Limb (tissue), 2 donors: ENCODE measurements around the gene HCN1.
"Not testable (repeated sequence)": the region's sequence is repeated elsewhere in the genome, so short reads cannot be mapped to it uniquely, and the experiment has no call there.

ENCODE experiments used
- DNase-seq, 2 donors: peaks; one replicate each; pipeline ENCODE4 v3.0.0-alpha.2; 2016; ENCODE audit errors: extremely low spot score in 2 of 2

The HCN1 gene

DNA sequence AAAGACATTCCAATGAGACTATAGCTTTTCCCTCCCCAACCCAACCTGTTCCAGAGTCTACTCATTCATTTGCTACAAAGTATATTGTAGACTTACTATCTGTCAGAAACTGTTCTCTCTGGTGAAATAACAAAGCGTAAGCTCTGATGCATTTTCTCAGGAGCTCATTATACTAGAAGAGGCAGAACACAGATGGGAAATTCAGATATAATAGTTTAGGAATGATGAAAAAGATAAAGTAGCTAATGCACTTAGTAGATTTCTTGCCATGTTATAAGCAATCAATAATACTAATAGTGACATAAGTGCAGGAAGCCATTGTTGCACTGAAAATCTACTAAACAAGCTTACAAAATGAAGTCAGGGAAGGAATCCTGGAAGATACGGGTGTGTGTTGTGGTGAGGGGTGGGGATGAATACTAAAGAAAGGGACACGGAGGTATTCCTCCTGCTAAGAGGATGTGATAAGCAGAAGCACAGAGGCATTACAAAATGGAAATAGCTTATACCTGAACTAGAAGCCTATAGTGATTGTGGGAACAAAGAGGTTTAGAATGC, 78.2 kb downstream of the HCN1 start:
- DNase-seq = no peak

DNA sequence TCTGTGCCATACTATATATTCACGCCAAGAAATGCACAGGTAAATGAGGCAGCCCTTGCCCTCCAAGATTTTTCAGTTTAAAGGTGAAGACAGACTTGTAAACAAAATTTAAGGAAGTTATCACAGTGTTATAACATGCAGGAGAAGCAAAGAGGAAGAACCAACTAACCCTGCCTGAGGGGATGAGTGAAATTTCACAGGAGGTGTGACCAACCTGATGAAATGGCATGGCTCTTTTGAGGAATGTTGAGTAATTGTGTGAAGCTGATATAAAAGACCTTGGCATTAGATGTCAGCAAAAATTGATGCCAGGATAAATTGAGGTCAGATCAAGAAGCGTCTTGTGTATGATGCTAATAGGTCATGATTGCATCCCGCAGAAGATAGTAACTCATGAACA, 86.5 kb downstream of the HCN1 start:
- DNase-seq = no peak

DNA sequence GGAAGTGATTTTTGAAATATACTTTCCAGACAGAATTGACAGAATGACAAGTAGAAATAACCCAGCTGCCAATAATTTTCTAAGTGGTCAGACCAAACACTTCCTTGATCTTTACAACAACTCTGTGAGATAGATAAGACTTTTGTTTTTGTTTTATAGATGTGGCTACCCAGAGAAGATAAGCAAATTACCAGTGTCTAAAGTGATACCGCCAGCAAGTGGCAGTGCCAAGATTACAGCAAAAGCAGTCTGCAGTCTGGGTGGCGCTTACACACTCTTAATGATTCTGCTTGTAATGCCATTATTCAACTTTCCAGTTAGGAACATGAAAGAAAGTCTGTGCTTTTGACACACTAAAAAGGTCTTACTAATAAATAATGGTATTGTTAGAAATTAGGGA, 92.1 kb downstream of the HCN1 start:
- DNase-seq = no peak

DNA sequence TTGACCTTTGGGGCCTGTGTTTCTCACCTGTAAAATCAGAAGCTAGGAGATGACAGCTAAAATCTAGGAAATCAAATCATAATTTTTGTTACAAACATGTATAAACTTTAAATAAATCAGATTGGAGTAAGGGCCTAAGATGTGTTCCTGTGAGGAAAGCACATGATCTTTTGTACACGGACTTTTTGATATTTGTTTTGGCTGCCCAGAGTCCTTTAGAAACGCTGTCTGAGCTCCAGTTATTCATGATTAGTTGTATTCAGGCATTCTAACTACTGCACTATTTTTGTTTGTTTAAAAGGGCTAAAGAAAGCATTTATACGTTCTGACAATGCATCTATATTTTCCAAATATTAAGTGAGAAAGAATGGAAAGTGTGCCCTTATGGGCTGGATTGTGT, 94.8 kb downstream of the HCN1 start:
- DNase-seq = no peak

DNA sequence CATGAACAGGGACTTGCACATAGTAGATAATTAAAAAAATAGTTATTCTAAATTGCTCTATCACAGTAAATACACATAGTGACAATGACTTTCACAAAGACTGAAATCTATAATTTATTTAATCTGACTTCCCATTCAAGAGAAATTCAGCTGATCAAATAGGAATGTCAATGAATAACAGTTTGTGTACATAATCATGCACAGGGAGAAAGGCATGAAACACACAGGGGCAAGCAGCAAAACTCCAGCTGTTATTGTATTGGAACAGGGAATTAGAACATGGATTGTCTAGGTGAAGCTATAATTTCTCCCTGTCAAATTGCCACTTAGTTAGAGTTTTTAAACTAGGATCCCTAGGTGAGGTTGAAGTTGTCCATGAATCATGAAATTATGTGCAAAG, 99.9 kb downstream of the HCN1 start:
- no peak for DNase-seq

DNA sequence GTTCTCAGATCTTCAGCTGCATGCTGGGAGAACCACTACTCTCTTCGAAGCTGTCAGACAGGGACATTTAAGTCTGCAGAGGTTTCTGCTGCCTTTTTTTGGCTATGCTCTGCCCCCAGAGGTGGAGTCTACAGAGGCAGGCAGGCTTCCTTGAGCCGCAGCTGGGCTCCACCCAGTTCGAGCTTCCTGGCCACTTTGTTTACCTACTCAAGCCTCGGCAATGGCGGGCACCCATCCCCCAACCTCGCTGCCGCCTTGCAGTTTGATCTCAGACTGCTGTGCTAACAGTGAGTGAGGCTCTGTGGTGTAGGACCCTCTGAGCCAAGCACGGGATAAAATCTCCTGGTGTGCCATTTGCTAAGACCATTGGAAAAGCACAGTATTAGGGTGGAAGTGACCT, 110.2 kb downstream of the HCN1 start:
- DNase-seq = not testable (repeated sequence)

DNA sequence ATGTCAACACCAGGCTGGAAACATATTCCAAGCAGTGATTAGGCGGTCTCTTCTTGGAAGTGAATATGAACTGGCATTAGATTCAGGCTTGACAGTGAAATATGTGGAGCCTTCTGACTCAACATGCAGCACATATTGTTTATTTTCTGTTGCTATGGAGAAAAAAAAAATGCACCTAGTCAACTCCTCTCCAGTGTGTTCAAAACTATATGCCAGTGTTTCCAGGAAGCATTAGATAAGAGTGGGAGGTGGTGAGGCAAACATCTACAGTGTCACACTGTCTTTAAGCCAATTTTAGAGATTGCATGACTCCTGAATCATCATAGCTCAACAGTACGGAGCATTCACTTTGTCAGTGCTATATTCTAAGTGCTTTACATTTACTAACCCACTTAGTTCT, 117.9 kb downstream of the HCN1 start:
- no peak for DNase-seq

DNA sequence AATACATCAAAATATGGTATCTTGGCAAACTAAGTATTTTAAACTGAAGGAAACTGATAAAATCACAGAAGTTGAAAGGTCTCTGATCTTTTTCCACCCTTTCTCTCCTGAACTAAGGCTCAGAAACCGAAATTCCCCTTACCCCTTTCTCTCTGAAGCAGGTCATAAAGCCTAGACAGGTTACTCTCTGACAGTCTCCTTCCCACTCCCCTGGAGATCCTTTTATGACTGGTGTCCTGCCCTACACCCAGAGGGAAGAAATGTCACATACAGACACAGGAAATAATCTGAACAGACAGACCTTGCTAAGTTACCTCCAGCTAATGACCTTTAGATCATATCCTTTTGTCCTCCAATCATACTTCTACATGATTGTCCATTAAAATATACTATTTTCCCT, 127.4 kb downstream of the HCN1 start:
- no peak for DNase-seq

DNA sequence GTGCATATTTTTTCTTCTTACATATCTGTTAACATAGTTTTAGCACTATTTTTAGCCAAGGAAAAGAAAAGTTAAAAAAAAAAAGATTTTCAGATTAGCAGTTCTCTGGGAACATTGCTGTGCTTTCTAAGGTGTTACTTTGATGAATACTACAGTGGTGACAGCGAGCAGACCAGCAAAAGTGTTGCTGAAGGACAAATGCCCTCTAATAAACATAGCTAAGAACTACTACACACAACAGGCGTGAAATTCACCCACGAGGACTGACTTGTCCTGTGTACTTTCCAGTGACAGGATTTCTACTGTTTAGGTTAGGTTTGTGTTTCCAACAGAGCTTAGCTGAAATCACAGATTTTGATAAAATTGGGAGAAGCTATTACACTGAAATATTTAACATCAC, 153.8 kb downstream of the HCN1 start:
- no peak for DNase-seq

DNA sequence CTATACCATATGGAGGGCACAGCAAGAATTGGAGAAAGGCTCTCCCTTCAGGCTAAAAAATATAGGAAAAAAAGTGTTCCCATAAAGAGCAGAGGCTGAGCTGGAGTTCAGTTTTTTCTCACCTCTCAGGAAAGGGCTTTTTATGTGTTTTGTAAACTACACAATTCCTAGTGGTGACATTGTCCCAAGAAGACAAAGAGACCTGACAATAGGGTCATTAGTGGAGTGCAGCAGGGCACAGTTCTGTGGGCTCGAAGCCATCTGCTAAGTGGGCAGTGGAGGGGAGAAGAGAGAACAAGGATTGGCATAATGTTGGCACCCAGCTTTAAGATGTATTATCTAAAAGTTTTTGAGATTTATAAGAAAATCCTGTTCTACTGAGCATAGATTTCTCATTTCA, 162.5 kb downstream of the HCN1 start:
- DNase-seq = no peak

DNA sequence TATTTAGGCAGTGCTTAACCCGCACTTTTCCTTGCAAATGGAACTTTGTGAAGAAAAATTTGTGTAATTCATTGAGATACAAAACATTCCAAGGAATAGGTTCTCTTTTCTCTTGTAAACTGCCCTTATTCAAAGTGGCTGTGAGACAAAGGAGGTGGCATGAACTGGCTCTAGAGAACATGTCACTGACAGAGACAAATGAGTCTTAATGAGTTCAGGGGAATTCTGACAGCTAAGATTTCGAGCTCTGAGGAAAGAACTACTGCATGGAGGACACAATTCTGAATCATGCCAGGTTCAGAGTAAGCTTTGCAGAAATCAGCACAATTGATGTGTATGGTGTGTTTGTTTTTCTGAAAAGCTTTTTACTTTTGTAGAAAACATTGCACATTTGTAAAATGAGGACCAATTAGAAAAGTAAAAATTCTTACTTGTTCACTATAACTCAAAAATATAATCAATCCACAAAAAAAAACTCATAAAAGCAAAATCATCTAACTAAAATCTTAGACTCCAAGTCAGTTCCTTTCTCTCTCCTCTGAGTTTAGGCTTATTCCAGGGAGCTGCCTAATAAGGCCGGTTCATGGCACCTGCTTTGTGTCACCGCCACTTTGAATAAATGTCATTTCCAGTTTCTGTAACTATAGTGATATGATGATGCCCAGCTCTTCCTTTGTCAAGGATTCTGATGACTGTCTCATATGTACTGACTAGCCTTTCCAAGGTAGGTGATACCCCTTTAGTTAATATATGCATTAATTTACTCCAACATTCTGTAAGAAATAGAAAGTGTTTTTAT, 163.2 kb downstream of the HCN1 start:
- no peak for DNase-seq

DNA sequence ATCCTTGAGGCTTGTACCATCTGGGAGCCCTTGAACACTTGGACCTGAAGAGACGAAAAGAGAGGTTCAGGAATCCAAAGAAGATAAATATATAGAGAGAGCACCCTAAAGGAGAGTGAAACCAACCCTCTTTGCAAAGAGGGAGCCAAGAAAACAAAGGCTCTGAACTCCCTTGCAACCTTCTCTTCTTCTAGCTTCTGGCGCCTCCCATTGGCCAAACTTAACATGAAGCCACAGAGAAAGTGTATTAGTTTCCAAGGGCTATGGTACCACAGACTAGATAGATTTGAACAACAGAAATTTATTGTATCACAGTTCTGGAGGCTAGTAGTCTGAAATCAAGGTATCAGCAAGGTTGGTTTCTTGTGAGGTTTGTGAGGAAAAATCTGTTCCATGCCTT, 175.1 kb downstream of the HCN1 start:
- peak; percentile 7 to 38 for DNase-seq

DNA sequence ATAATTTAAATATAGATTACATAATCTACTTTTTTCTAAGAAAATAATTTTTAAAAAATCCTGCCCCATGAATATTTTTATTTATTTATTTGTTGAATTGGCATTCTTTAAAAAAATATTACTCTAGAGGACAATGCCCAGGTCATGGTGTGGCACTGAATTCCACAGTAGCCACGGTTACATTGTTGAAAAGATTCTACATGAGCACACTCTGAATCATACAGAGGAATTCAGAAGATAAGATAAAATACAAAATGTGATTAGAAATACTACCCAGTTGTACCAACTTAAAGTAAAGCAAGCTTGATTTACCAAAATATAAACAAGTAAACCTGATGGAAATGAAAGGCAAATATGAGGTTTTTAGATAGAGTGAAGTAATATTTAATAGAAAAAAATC, 183.7 kb downstream of the HCN1 start:
- DNase-seq = no peak

DNA sequence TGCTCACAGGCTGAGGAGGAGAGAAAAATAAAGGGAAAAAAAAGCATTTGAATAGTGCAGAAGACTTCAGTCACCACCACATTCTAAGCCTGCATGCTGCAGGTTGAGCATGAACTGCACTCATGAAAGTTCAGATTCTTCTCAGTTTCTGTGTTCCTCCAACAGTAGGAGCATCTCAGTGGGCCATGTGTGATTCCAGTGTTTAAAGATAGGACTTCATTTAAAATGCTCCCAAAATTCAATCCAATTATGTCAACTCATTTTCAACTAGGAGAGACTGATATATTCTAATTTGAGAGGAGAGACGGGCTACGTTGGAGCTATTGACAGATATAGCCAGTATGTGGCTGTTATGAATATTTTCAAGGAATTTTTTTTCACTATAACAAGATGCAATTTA, 186.8 kb downstream of the HCN1 start:
- DNase-seq = no peak

DNA sequence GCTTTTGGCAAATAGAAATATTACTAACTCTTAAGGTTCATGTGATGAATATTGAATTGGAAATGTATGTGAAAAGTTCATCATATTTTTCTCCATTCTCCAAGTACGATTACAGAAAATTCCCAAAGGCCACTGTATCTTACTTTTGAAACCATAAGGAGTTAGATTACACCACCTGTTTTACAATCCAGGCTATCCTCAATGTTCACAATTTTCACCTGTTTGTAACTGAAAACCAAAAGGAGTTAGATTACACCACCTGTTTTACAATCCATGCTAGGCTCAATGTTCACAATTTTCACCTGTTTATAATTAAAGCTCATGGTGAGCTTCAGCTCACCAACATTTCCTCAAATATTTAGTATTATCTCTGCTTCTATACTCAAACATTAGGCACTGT, 188.0 kb downstream of the HCN1 start:
- DNase-seq = peak in 1 of 2 donors; percentile 19

DNA sequence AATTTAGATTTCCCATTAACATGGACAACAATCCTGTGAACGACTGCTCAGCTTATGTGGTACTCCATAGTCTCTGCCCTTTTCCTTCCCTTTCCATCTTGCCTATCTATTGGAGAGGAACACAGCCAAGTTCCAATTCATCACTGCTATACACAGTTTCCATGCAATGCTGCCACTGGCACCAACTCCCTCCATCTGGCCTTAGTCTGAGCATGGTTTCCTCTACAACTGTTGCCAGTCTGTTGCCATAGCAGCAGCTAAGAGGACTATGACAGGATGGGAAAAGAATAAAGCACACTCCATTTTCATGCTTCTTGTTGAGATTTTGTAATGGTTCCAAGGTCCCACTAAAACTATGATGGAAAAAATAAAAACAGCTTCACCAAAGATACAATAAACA, 189.0 kb downstream of the HCN1 start:
- DNase-seq = peak; percentile 57 to 76

DNA sequence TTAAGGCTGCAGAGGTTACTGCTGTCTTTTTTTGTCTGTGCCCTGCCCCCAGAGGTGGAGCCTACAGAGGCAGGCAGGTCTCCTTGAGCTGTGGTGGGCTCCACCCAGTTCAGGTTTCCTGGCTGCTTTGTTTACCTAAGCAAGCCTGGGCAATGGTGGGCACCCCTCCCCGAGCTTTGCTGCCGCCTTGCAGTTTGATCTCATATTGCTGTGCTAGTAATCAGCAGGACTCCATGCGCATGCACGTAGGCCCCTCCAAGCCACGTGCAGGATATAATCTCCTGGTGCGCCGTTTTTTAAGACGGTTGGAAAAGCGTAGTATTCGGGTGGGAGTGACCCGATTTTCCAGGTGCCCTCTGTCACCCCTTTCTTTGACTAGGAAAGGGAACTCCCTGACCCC, 197.2 kb downstream of the HCN1 start:
- DNase-seq = not testable (repeated sequence)

DNA sequence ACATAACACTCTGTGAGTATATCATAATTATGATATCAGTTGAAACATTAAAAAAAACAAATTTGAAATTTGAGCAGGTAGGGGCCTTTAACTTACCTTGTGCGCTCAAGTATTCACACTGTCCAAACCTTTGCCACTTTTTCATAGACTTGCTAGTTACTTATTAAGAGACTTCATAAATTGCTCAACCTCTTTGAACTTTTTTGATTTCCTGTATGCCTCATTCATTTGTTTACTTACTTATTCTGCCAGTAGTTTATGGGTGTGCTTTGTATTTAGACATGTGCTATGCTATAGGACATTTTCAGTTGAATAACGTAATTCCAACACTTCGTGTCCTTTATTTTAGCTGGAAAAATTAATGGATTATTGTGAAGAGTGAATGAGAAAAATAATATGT, 204.8 kb downstream of the HCN1 start:
- DNase-seq = no peak

DNA sequence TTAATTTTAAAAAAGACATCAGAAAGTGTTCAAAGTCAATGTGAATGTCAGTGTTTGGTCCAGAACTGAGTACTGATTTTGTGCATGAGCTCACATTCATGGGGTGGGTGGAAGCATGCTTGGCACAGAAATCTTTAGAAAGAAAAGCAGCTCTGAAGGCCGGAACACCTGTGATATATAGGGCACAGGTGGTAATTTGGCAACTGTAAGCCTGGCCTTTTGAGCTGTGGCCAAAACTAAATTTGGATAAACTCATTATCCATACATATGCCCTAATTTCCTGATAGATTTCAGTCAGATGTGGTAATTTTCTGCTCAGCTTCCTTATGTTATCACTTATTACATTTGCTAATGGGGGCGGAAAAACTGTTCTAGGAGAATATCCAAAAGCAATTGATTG, 211.4 kb downstream of the HCN1 start:
- DNase-seq = no peak

DNA sequence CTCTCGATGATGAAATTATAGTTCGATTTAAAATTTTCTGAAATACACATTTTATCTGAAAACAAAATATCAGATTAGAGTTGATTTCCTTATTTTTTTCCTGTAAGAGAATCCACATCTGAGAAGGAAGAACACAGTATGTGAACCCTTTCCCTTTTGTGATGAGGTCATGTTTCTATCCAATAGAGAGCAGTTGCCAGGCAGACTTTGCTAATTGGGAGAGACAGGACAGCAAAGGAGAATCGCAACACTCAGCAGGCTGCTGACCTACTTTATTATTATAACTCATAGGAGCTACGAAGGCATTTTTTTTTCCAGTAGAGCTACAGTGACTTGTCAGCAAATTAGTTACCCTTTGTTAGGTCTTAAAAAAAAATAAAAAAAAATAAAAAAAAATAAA, 242.1 kb downstream of the HCN1 start:
- peak in 1 of 2 donors; percentile 27 for DNase-seq

DNA sequence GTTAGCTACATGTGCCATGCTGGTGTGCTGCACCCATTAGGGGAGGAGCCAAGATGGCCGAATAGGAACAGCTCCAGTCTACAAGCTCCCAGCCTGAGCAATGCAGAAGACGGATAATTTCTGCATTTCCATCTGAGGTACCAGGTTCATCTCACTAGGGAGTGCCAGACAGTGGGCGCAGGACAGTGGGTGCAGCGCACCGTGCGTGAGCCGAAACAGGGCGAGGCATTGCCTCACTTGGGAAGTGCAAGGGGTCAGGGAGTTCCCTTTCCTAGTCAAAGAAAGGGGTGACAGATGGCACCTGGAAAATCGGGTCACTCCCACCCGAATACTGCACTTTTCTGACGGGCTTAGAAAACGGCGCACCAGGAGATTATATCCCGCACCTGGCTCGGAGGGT, 251.3 kb downstream of the HCN1 start:
- not testable (repeated sequence) for DNase-seq

DNA sequence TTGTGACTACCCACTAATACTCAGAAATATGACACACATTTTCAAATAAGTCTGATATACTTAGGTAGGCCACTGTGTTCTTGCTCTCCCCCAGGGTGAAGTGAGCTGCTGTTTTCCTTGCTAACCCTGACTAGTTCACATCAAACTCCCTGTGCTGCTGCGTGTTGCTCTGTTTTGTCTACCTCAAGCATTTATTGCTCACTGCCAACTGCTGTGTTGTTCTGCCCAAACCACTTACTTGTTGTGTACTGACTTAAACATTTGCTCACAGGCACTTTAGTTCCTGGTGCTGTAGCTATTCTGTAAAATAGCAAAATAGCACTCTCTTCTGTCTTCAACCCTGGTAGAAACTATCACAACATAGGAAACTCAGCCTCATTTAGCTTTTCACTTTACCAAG, 255.7 kb downstream of the HCN1 start:
- DNase-seq = no peak

DNA sequence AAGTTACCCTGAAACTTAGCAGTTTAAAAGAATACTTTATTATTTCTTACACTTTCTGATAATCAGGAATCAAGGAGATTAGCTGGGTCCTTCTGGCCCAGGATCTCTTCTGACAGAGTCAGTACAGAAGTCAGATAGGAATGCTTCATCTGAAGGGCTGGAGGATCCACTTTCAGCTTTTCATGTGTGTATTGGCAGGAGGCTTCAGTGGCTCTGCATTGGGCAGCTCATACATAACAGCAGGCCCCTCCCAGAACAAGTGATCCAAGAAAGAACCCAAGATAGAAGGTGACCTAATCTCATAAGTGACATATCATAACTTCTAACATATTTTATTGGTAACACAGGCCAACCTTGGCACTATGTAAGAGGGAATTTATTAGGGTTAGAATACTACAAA, 258.4 kb downstream of the HCN1 start:
- DNase-seq = no peak
